Measurements from ENCODE around the gene SPDYE17. TPM values are rescaled to one million over a fixed set of nuclear protein-coding genes. Genes with fewer than 3 reads are reported as not detected.
A peak's percentile ranks its signal among the peaks of the same experiment; 100 is the strongest.
"Not testable (repeated sequence)": the region's sequence is repeated elsewhere in the genome, so short reads cannot be mapped to it uniquely, and the experiment has no call there.

Gene SPDYE17
- total RNA-seq, 2 experiments from 2014 or later: not detected

- H3K9me3 Mint-ChIP-seq; H3K27ac Mint-ChIP-seq; H3K4me1 Mint-ChIP-seq; H3K36me3 Mint-ChIP-seq; H3K27me3 Mint-ChIP-seq; POLR2A ChIA-PET; DNase-seq; H3K4me3 Mint-ChIP-seq; ATAC-seq (ENCODE audit: low read depth): not testable (repeated sequence)
These were observed 25.7 kb downstream of the SPDYE17 start for GRCh38 chr7:77006127-77007110.

DNA sequence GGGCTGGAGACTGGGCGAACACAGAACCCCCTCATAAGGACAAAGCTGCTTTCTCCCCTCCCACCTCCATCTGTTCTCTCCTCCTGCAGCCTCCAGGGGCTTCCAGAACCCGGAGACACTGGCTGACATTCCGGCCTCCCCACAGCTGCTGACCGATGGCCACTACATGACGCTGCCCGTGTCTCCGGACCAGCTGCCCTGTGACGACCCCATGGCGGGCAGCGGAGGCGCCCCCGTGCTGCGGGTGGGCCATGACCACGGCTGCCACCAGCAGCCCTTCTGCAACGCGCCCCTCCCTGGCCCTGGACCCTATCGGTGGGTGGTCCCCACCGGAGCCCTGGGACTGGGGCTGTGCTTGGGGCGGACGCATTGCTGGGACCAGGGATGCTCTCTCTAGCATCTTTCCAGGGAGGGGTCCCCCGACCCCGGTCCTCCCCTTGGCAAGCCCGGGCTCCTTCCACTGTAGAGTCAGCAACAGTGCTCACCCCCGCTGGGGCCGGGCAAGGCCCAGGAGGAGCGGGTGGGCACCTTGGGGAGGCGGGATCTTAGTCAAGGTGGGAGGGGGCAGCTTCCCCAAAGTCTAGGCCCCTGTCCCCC, 26.6 kb downstream of the SPDYE17 start:
- DNase-seq; H3K36me3 Mint-ChIP-seq; POLR2A ChIA-PET; H3K4me1 Mint-ChIP-seq; H3K4me3 Mint-ChIP-seq; ATAC-seq (ENCODE audit: low read depth); H3K9me3 Mint-ChIP-seq; H3K27ac Mint-ChIP-seq; H3K27me3 Mint-ChIP-seq: not testable (repeated sequence)

DNA sequence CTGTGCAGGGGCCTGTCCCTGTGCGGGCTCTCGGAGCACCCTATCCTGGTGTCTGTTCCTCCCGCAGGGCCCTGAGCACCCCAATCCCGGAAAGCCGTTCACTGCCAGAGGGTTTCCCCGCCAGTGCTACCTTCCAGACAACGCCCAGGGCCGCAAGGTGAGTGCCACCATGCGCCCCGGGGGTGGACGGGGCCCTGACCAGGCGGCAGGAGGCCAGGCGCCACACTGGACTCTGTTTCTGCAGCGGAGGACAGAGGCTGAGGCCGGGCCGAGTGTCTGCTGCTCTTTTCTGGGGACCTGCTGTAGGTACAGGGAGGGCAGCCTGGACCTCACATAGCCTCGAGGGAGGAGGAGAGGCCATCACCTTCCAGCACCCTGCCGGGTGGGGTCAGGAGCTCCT, 28.0 kb downstream of the SPDYE17 start:
- DNase-seq; POLR2A ChIA-PET; H3K4me1 Mint-ChIP-seq; H3K27ac Mint-ChIP-seq; H3K9me3 Mint-ChIP-seq; H3K4me3 Mint-ChIP-seq; H3K36me3 Mint-ChIP-seq; ATAC-seq (ENCODE audit: low read depth); H3K27me3 Mint-ChIP-seq: not testable (repeated sequence)

DNA sequence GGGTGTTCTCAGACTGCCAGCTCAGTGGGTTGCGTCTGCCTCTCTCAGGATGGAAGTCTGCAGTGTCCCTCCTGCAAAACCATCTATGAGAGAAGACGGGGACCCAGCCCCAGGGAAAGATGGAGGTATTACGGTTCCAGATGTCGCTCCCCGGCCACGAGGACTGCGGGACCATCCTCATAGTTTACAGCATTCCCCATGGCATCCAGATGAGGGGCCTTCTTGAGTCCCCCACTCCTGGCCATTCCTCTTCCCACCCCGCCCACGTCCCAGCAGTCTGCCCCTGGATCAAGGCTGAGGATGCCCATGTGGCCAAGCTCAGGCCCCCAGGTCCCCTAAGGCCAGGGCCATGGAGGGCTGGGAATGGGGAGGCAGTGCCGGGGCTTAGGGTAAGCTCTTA, 28.9 kb downstream of the SPDYE17 start:
- DNase-seq; H3K9me3 Mint-ChIP-seq; ATAC-seq (ENCODE audit: low read depth); H3K4me3 Mint-ChIP-seq; H3K36me3 Mint-ChIP-seq; H3K4me1 Mint-ChIP-seq; H3K27ac Mint-ChIP-seq; H3K27me3 Mint-ChIP-seq; POLR2A ChIA-PET: not testable (repeated sequence)

GRCh38 chr7:77002678-77003233, 29.4 kb downstream of the SPDYE17 start:
- DNase-seq; H3K27me3 Mint-ChIP-seq; H3K4me1 Mint-ChIP-seq; H3K27ac Mint-ChIP-seq; H3K9me3 Mint-ChIP-seq; H3K4me3 Mint-ChIP-seq; H3K36me3 Mint-ChIP-seq; POLR2A ChIA-PET; ATAC-seq (ENCODE audit: low read depth): not testable (repeated sequence)

GRCh38 chr7:77002104-77002503, 30.1 kb downstream of the SPDYE17 start:
- DNase-seq; ATAC-seq (ENCODE audit: low read depth); H3K27me3 Mint-ChIP-seq; H3K9me3 Mint-ChIP-seq; H3K4me1 Mint-ChIP-seq; POLR2A ChIA-PET; H3K4me3 Mint-ChIP-seq; H3K36me3 Mint-ChIP-seq; H3K27ac Mint-ChIP-seq: not testable (repeated sequence)

DNA sequence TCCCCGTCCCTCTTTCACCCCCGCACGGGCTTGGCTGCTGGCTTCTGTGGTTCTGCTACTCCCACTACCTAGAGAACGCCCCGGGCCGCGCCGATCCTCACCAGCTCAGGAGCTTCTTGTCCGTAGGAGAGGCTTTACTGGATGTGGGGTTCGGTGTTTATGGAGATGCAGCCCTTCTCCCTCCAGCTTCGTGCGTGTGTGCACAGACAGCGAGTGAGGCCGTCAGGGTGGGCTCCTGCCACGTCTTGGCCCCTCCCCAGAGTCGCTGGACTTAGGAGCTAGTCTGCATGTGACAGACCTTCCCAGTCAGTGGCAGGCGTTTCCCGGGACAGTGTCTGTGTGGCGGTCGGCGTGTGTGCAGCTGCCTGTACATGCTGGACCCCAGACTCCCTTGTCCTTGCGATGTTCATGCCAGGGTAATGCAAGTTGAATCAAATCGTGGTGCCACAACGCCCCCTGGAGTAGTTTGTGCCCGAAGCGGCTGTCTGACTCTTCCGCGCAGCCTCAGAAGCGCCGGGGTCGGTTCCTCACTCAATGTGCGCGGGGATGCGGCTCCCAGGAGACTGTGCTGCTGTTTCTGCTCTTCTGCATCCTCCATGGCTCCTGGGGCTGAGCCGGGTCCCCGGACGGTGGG, 32.6 kb downstream of the SPDYE17 start:
- DNase-seq, H3K27ac Mint-ChIP-seq, H3K4me3 Mint-ChIP-seq, H3K36me3 Mint-ChIP-seq, H3K4me1 Mint-ChIP-seq, H3K27me3 Mint-ChIP-seq, POLR2A ChIA-PET, H3K9me3 Mint-ChIP-seq: not testable (repeated sequence)
- peak; percentile 48 for ATAC-seq (ENCODE audit: low read depth)

GRCh38 chr7:76998764-76999450, 33.3 kb downstream of the SPDYE17 start:
- H3K4me1 Mint-ChIP-seq, H3K4me3 Mint-ChIP-seq, H3K36me3 Mint-ChIP-seq, POLR2A ChIA-PET, H3K9me3 Mint-ChIP-seq, DNase-seq, H3K27me3 Mint-ChIP-seq: not testable (repeated sequence)
- H3K27ac Mint-ChIP-seq: peak overlapping the region; percentile 51
- peak; percentile 29 for ATAC-seq (ENCODE audit: low read depth)

DNA sequence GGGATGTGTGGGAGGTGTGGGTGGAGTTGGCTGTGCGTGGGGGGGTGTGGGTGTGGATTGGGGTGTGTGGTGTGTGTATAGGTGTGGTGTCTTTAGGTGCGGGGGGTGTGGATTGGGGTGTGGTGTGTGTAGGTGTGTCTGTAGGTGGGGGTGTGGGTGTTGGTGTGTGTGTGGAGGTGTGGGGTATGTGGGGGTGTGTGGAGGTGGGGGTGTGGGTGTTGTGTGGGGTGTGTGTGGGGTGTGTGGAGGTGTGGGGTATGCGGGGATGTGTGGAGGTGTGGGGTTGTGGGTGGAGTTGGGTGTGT, 33.9 kb downstream of the SPDYE17 start:
- H3K4me1 Mint-ChIP-seq: peaks cover 4% of the 10 kb centered on the region
- H3K27me3 Mint-ChIP-seq: no peaks in the 10 kb centered on the region
- no peak overlapping the region for H3K27ac Mint-ChIP-seq
- no peaks in the 10 kb centered on the region for H3K36me3 Mint-ChIP-seq
- POLR2A ChIA-PET: no interaction called here
- DNase-seq (no peak), ATAC-seq (ENCODE audit: low read depth) (no peak)
- no peaks in the 10 kb centered on the region for H3K9me3 Mint-ChIP-seq
- H3K4me3 Mint-ChIP-seq: no peak overlapping the region

GRCh38 chr7:76997381-76998284, 34.5 kb downstream of the SPDYE17 start:
- H3K36me3 Mint-ChIP-seq: no peaks in the 10 kb centered on the region
- H3K27ac Mint-ChIP-seq: no peak overlapping the region
- H3K27me3 Mint-ChIP-seq: no peaks in the 10 kb centered on the region
- H3K9me3 Mint-ChIP-seq: no peaks in the 10 kb centered on the region
- DNase-seq (no peak), ATAC-seq (ENCODE audit: low read depth) (no peak)
- peaks cover 4% of the 10 kb centered on the region for H3K4me1 Mint-ChIP-seq
- POLR2A ChIA-PET: no interaction called here
- no peak overlapping the region for H3K4me3 Mint-ChIP-seq

DNA sequence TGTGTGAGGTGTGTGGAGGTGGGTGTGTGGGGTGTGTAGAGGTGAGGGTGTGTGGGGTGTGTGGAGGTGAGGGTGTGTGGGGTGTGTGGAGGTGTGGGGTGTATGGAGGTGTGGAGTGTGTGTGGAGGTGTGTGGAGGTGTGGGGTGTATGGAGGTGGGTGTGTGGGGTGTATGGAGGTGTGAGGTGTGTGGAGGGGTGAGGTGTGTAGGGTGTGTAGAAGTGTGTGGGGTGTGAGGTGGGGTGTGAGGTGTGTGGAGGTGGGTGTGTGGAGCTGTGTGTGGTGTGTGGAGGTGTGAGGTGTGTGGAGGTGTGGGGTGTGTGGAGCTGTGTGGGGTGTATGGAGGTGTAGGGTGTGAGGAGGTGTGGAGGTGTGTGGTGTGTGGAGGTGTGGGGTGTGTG, 35.2 kb downstream of the SPDYE17 start:
- H3K27me3 Mint-ChIP-seq; H3K4me1 Mint-ChIP-seq; POLR2A ChIA-PET; H3K4me3 Mint-ChIP-seq; H3K9me3 Mint-ChIP-seq; ATAC-seq (ENCODE audit: low read depth); DNase-seq; H3K36me3 Mint-ChIP-seq: not testable (repeated sequence)
- peak overlapping the region; percentile 63 for H3K27ac Mint-ChIP-seq

DNA sequence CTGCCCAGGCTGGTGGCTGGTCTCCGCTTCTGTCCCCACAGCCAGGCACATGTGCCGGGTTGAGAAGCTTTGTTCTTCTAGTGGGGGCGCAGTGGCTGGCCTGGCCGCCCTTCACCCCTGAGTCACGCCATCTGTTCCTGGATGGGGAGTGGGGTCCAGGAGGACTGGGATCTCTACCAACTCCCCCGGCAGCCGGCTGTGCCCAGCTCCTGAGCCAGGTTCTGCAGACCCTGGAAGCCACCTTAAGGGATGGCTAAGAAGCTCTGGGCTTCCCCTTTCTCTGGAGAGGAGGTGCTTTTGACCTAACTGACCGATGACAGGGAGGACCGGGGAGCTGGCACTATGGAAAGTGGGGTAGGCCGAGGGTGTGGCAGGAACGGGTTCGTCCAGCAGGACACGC, 37.9 kb downstream of the SPDYE17 start:
- ATAC-seq (ENCODE audit: low read depth); H3K36me3 Mint-ChIP-seq; H3K27me3 Mint-ChIP-seq; POLR2A ChIA-PET; H3K4me1 Mint-ChIP-seq; H3K9me3 Mint-ChIP-seq; H3K27ac Mint-ChIP-seq; H3K4me3 Mint-ChIP-seq; DNase-seq: not testable (repeated sequence)

GRCh38 chr7:76993831-76994230, 38.3 kb downstream of the SPDYE17 start:
- DNase-seq; H3K9me3 Mint-ChIP-seq; H3K4me3 Mint-ChIP-seq; H3K27ac Mint-ChIP-seq; H3K27me3 Mint-ChIP-seq; ATAC-seq (ENCODE audit: low read depth); POLR2A ChIA-PET; H3K36me3 Mint-ChIP-seq; H3K4me1 Mint-ChIP-seq: not testable (repeated sequence)

Data from activated naive CD8-positive, alpha-beta T cell treated with anti-CD3 and anti-CD28 coated beads, Interleukin-2, amount 10 ng/mL, durations not matched to agents 7 days and 5 days (primary cell).